Measurements from ENCODE around the gene RSRC1. TPM values are rescaled to one million over a fixed set of nuclear protein-coding genes. Genes with fewer than 3 reads are reported as not detected.

RSRC1 gene
- total and polyA plus RNA-seq, 2 of the 8 experiments (the other 6 are each of a cell fraction or from before 2014, with no cell fraction given), result 2.0 to 27.9 TPM

DNA sequence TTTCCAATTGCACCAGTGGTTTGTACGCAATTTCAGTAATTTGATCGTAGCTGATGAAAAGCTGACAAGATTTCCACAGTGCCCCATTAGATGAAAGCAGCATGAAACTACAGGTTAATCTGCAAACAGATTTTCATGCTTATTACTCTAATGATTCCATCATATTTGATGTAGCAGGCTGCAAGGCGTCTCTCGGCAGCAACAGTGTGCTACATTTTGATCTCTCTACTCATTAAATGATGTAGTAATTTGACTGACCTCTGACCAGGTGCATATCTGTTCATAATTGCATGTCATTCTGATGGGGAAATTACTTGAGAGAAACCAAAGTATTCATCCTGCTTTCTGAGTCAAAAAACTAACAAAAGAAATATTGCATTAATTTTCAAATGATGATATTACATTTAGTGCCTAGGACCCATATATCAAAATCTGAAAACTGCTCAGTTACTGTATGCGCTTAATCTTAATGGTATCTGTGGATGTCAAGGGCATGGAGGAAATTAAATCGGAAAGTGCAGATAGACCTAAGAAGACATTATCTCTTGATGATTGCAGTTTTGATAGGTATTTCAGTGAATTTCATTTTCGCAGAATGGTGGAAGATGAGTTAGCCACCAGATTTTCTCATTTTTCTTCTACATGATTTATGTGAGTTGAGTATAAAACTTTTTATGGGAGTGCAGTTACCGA is 198.5 kb downstream of the RSRC1 start:
- no peak overlapping the region for H2AFZ ChIP-seq (ENCODE audit: low read length)
- H3K79me1 ChIP-seq (ENCODE audit: low read depth, low read length), result no peaks in the 10 kb centered on the region
- no peak overlapping the region for H2BK120ac ChIP-seq (replicated peaks; ENCODE audit: low read depth, low read length)
- H3K4me2 ChIP-seq (ENCODE audit: insufficient read depth in 1 of 2, low read depth in 2 of 2, low read length in 2 of 2), result no peak overlapping the region
- no peak overlapping the region for H3K27ac ChIP-seq (ENCODE audit: low read depth, low read length)
- no peak overlapping the region for H2AK5ac ChIP-seq (ENCODE audit: low read depth, low read length)
- ChIA-PET POLR2A (ENCODE audit: partially characterized antibody) (no interaction called here), CTCF (ENCODE audit: partially characterized antibody) (no interaction called here)
- no peak overlapping the region for H3K14ac ChIP-seq (ENCODE audit: insufficient read length)
- H3K4ac ChIP-seq (replicated peaks; ENCODE audit: insufficient read length, low read depth, low read length), result no peak overlapping the region
- H3K18ac ChIP-seq (ENCODE audit: extremely low read depth, low read length), result no peak overlapping the region
- H3K9ac ChIP-seq (replicated peaks in 1 of 4; ENCODE audit: extremely low read depth in 1 of 4, low read depth in 3 of 4, low read length in 3 of 4), result no peak overlapping the region
- H4K8ac ChIP-seq (ENCODE audit: extremely low read depth, insufficient read depth, low read length), result no peak overlapping the region
- H3K4me3 ChIP-seq (ENCODE audit: extremely low read depth in 1 of 4, insufficient read depth in 2 of 4, low read depth in 3 of 4, low read length in 4 of 4), result no peak overlapping the region
- H4K91ac ChIP-seq (replicated peaks; ENCODE audit: insufficient read length, low read length), result no peak overlapping the region
- H3K23ac ChIP-seq (ENCODE audit: insufficient read length), result no peak overlapping the region
- WGBS, 2 experiments (ENCODE audit: extremely low coverage in 1 of 2, insufficient coverage in 1 of 2, insufficient read length in 1 of 2, insufficient replicate concordance in 2 of 2, low coverage in 1 of 2, low lambda C conversion rate in 2 of 2, missing lambda C conversion rate in 1 of 2), result 94% methylated on average over 8 of the region's 8 CpGs; no CpG with 5 or more reads in 1 of the 2 experiments
- H2BK5ac ChIP-seq (ENCODE audit: low read depth, low read length), result no peak overlapping the region
- no peak overlapping the region for H2BK12ac ChIP-seq (ENCODE audit: low read depth, low read length)
- H3K79me2 ChIP-seq (ENCODE audit: control insufficient read depth in 1 of 2, insufficient read depth in 2 of 2, low read length in 2 of 2), result no peaks in the 10 kb centered on the region
- no peak for DNase-seq (ENCODE audit: low read depth in 1 of 2, low spot score in 2 of 2)
- no peaks in the 10 kb centered on the region for H3K36me3 ChIP-seq (ENCODE audit: control insufficient read depth in 2 of 4, insufficient read depth in 4 of 4, low read length in 3 of 4)
- no peak overlapping the region for H2BK15ac ChIP-seq (ENCODE audit: low read length)
- FAIRE-seq, result no peak
- no peak overlapping the region for H3K56ac ChIP-seq (replicated peaks; ENCODE audit: insufficient read length, low read depth, low read length)
- no peak overlapping the region for H4K5ac ChIP-seq (ENCODE audit: insufficient read length, low read depth, low read length)
- H3K4me1 ChIP-seq (replicated peaks in 1 of 4; ENCODE audit: control insufficient read depth in 3 of 4, insufficient read depth in 4 of 4, low read length in 3 of 4), result no peaks in the 10 kb centered on the region
- no peak overlapping the region for H2BK20ac ChIP-seq (ENCODE audit: low read length)
- H4K20me1 ChIP-seq (replicated peaks in 1 of 2; ENCODE audit: control insufficient read depth in 1 of 2, insufficient read depth in 2 of 2, low read length in 2 of 2), result no peaks in the 10 kb centered on the region
- no peaks in the 10 kb centered on the region for H3K9me3 ChIP-seq (ENCODE audit: insufficient read depth in 2 of 2, low read depth in 1 of 2, low read length in 1 of 2)
- no peaks in the 10 kb centered on the region for H3K23me2 ChIP-seq (ENCODE audit: low read depth, low read length)
- H3K27me3 ChIP-seq (replicated peaks in 1 of 4; ENCODE audit: control insufficient read depth in 3 of 4, extremely low read depth in 1 of 4, insufficient read depth in 3 of 4, low read length in 3 of 4), result no peaks in the 10 kb centered on the region
- TF ChIP-seq KDM4A (IDR thresholded peaks at IDR 0.05; ENCODE audit: low read depth, low read length, severe bottlenecking), result no peak

Data from H1 (cell line).